ENCODE results near the gene SPECC1.
"Not testable (repeated sequence)": the region's sequence is repeated elsewhere in the genome, so short reads cannot be mapped to it uniquely, and the experiment has no call there.

SPECC1 gene

GRCh38 chr17:20263115-20263433 lies 253.9 kb downstream of the SPECC1 start:
- H3K4me3 ChIP-seq (ENCODE audit: low read depth, low read length); H3K23ac ChIP-seq (ENCODE audit: low read length); H3K27me3 ChIP-seq (ENCODE audit: insufficient read depth, low read length); H3K79me1 ChIP-seq (ENCODE audit: low read length); H3K27ac ChIP-seq (ENCODE audit: low read depth, low read length); H2AK5ac ChIP-seq (ENCODE audit: low read length); H3K79me2 ChIP-seq (ENCODE audit: control insufficient read depth, insufficient read depth, low read length, poor library complexity); DNase-seq; H3K9me3 ChIP-seq (ENCODE audit: insufficient read depth, low read depth, low read length); H2BK120ac ChIP-seq (ENCODE audit: insufficient read depth, low read length, poor library complexity); H4K12ac ChIP-seq (ENCODE audit: low read depth, low read length); H4K91ac ChIP-seq (ENCODE audit: low read depth, low read length); H4K8ac ChIP-seq (ENCODE audit: low read depth, low read length); H3K4me1 ChIP-seq (ENCODE audit: control insufficient read depth in 1 of 2, insufficient read depth in 2 of 2, low read length in 2 of 2); H3K14ac ChIP-seq (ENCODE audit: low read length); H3K9ac ChIP-seq (ENCODE audit: low read length); H3K18ac ChIP-seq (ENCODE audit: low read length); H2AFZ ChIP-seq (ENCODE audit: insufficient read depth, low read length, poor library complexity); H3K4ac ChIP-seq (ENCODE audit: low read depth, low read length); H2BK5ac ChIP-seq (ENCODE audit: low read depth, low read length, poor library complexity); H3K4me2 ChIP-seq (ENCODE audit: low read length); H2BK12ac ChIP-seq (ENCODE audit: low read length): not testable (repeated sequence)
- peaks cover 18 to 33% of the 10 kb centered on the region in 2 experiments for H3K36me3 ChIP-seq (ENCODE audit: control insufficient read depth in 1 of 2, insufficient read depth in 2 of 2, low read length in 2 of 2)
- no CpG with 5 or more reads among the region's 5 CpGs for WGBS (ENCODE audit: extremely low coverage, insufficient coverage, insufficient read length)

GRCh38 chr17:20263595-20263994 lies 254.4 kb downstream of the SPECC1 start:
- Histone ChIP-seq H3K79me1 (ENCODE audit: low read length) (no peaks in the 10 kb centered on the region), H3K27me3 (ENCODE audit: insufficient read depth, low read length) (no peaks in the 10 kb centered on the region), H2BK5ac (ENCODE audit: low read depth, low read length, poor library complexity) (no peak overlapping the region), H3K9me3 (ENCODE audit: insufficient read depth, low read depth, low read length) (peaks cover under 1% of the 10 kb centered on the region), H2AFZ (ENCODE audit: insufficient read depth, low read length, poor library complexity) (no peak overlapping the region), H3K4ac (ENCODE audit: low read depth, low read length) (no peak overlapping the region), H2BK12ac (ENCODE audit: low read length) (no peak overlapping the region), H3K79me2 (ENCODE audit: control insufficient read depth, insufficient read depth, low read length, poor library complexity) (no peaks in the 10 kb centered on the region), H3K4me1 (ENCODE audit: control insufficient read depth in 1 of 2, insufficient read depth in 2 of 2, low read length in 2 of 2) (peaks cover 0 to 3% of the 10 kb centered on the region in 2 experiments), H3K4me3 (ENCODE audit: low read depth, low read length) (no peak overlapping the region), H2BK120ac (ENCODE audit: insufficient read depth, low read length, poor library complexity) (no peak overlapping the region), H3K23ac (ENCODE audit: low read length) (no peak overlapping the region), H2AK5ac (ENCODE audit: low read length) (no peak overlapping the region), H4K12ac (ENCODE audit: low read depth, low read length) (no peak overlapping the region), H3K9ac (ENCODE audit: low read length) (no peak overlapping the region), H3K36me3 (ENCODE audit: control insufficient read depth in 1 of 2, insufficient read depth in 2 of 2, low read length in 2 of 2) (peaks cover 14 to 30% of the 10 kb centered on the region in 2 experiments), H3K18ac (ENCODE audit: low read length) (no peak overlapping the region), H3K14ac (ENCODE audit: low read length) (no peak overlapping the region), H3K27ac (ENCODE audit: low read depth, low read length) (no peak overlapping the region), H4K91ac (ENCODE audit: low read depth, low read length) (no peak overlapping the region), H3K4me2 (ENCODE audit: low read length) (no peak overlapping the region), H4K8ac (ENCODE audit: low read depth, low read length) (no peak overlapping the region)
- DNase-seq, result peak in 1 of 2 donors; percentile 3
- no CpG with 5 or more reads among the region's 5 CpGs for WGBS (ENCODE audit: extremely low coverage, insufficient coverage, insufficient read length)

GRCh38 chr17:20264996-20265395 lies 255.8 kb downstream of the SPECC1 start:
- Histone ChIP-seq H3K27ac (ENCODE audit: low read depth, low read length) (no peak overlapping the region), H3K4ac (ENCODE audit: low read depth, low read length) (no peak overlapping the region), H2AK5ac (ENCODE audit: low read length) (no peak overlapping the region), H3K79me2 (ENCODE audit: control insufficient read depth, insufficient read depth, low read length, poor library complexity) (no peaks in the 10 kb centered on the region), H3K9ac (ENCODE audit: low read length) (no peak overlapping the region), H4K12ac (ENCODE audit: low read depth, low read length) (no peak overlapping the region), H4K91ac (ENCODE audit: low read depth, low read length) (no peak overlapping the region), H3K27me3 (ENCODE audit: insufficient read depth, low read length) (no peaks in the 10 kb centered on the region), H3K4me1 (ENCODE audit: control insufficient read depth in 1 of 2, insufficient read depth in 2 of 2, low read length in 2 of 2) (peaks cover 0 to 3% of the 10 kb centered on the region in 2 experiments), H3K79me1 (ENCODE audit: low read length) (no peaks in the 10 kb centered on the region), H2BK120ac (ENCODE audit: insufficient read depth, low read length, poor library complexity) (no peak overlapping the region), H2BK12ac (ENCODE audit: low read length) (no peak overlapping the region), H2AFZ (ENCODE audit: insufficient read depth, low read length, poor library complexity) (no peak overlapping the region), H3K14ac (ENCODE audit: low read length) (no peak overlapping the region), H2BK5ac (ENCODE audit: low read depth, low read length, poor library complexity) (no peak overlapping the region), H3K23ac (ENCODE audit: low read length) (no peak overlapping the region), H3K36me3 (ENCODE audit: control insufficient read depth in 1 of 2, insufficient read depth in 2 of 2, low read length in 2 of 2) (peaks cover 19 to 38% of the 10 kb centered on the region in 2 experiments), H3K4me3 (ENCODE audit: low read depth, low read length) (no peak overlapping the region), H4K8ac (ENCODE audit: low read depth, low read length) (no peak overlapping the region), H3K18ac (ENCODE audit: low read length) (no peak overlapping the region), H3K4me2 (ENCODE audit: low read length) (no peak overlapping the region), H3K9me3 (ENCODE audit: insufficient read depth, low read depth, low read length) (peaks cover 1% of the 10 kb centered on the region)
- WGBS (ENCODE audit: extremely low coverage, insufficient coverage, insufficient read length), result no CpG with 5 or more reads among the region's 6 CpGs
- no peak for DNase-seq

- Histone ChIP-seq H4K8ac (ENCODE audit: low read depth, low read length) (no peak overlapping the region), H2BK5ac (ENCODE audit: low read depth, low read length, poor library complexity) (no peak overlapping the region), H3K36me3 (ENCODE audit: control insufficient read depth in 1 of 2, insufficient read depth in 2 of 2, low read length in 2 of 2) (peaks cover 13 to 28% of the 10 kb centered on the region in 2 experiments), H3K27ac (ENCODE audit: low read depth, low read length) (no peak overlapping the region), H3K4me1 (ENCODE audit: control insufficient read depth in 1 of 2, insufficient read depth in 2 of 2, low read length in 2 of 2) (peaks cover 0 to 3% of the 10 kb centered on the region in 2 experiments), H3K23ac (ENCODE audit: low read length) (no peak overlapping the region), H3K4me2 (ENCODE audit: low read length) (no peak overlapping the region), H3K4ac (ENCODE audit: low read depth, low read length) (no peak overlapping the region), H2AK5ac (ENCODE audit: low read length) (no peak overlapping the region), H4K12ac (ENCODE audit: low read depth, low read length) (no peak overlapping the region), H2AFZ (ENCODE audit: insufficient read depth, low read length, poor library complexity) (no peak overlapping the region), H3K79me2 (ENCODE audit: control insufficient read depth, insufficient read depth, low read length, poor library complexity) (no peaks in the 10 kb centered on the region), H3K9ac (ENCODE audit: low read length) (no peak overlapping the region), H3K14ac (ENCODE audit: low read length) (no peak overlapping the region), H3K4me3 (ENCODE audit: low read depth, low read length) (no peak overlapping the region), H3K9me3 (ENCODE audit: insufficient read depth, low read depth, low read length) (peaks cover 1% of the 10 kb centered on the region), H2BK120ac (ENCODE audit: insufficient read depth, low read length, poor library complexity) (no peak overlapping the region), H3K18ac (ENCODE audit: low read length) (no peak overlapping the region), H3K79me1 (ENCODE audit: low read length) (no peaks in the 10 kb centered on the region), H3K27me3 (ENCODE audit: insufficient read depth, low read length) (no peaks in the 10 kb centered on the region), H2BK12ac (ENCODE audit: low read length) (no peak overlapping the region), H4K91ac (ENCODE audit: low read depth, low read length) (no peak overlapping the region)
- DNase-seq, result no peak
- WGBS (ENCODE audit: extremely low coverage, insufficient coverage, insufficient read length), result no CpG with 5 or more reads among the region's 11 CpGs
Observed at GRCh38 chr17:20266806-20267458, 257.8 kb downstream of the SPECC1 start.

Measured in trophoblast cell (in vitro differentiated cells and primary cell).